Activated T-cell treated with anti-CD3 and anti-CD28 coated beads for 24 hours (primary cell): ENCODE measurements around the gene LSM6.

Source experiments
- DNase-seq: peaks from one replicate; pipeline ENCODE4 v3.0.0-alpha.2; 2020; ENCODE audit warnings: low read depth

The LSM6 gene

DNA sequence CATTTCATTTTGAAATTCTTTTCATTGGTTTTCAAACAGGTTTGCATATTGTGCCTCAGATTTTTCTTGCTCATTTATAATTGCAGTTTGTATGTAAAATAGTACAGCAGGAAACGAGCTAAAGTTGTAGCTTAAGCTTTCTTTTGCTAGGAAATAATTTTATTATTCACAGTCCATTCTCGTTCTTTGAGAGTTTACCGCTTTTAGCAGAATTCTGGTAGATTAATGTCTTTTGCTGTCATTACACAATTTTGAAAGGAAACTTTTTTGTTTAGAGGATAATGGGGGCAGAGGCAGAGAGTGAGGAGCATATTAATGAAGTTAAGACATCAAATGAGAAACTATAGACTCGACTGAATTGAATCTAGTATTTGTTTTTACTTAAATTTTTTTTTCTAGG lies 10.5 kb downstream of the LSM6 start:
- DNase-seq: no peak

GRCh38 chr4:146186596-146186995 lies 11.1 kb downstream of the LSM6 start:
- no peak for DNase-seq

DNA sequence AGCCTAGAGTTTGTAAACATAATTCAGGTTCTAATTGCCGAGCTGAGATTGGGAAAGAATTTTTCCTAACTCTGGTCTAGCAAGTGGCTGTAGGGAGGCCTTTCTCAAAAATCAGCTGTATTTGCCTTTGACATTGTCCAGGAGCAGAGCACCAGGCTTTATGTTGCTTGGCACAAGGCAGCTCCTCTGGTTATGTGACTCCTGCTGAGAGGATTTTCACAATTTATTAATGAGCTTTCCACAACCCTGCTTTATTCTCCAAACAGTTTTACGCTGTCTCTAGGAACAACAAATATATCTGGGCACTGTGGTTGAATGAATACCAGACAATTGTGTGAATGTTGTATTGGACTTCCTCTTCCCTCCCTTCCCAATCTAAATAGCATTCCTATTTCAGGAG lies 14.9 kb downstream of the LSM6 start:
- DNase-seq: no peak

GRCh38 chr4:146191766-146192458 lies 16.4 kb downstream of the LSM6 start:
- no peak for DNase-seq

- no peak for DNase-seq
Measured at GRCh38 chr4:146193628-146194027, 18.1 kb downstream of the LSM6 start.

- no peak for DNase-seq
Measured at GRCh38 chr4:146194212-146194611, 18.7 kb downstream of the LSM6 start.

DNA sequence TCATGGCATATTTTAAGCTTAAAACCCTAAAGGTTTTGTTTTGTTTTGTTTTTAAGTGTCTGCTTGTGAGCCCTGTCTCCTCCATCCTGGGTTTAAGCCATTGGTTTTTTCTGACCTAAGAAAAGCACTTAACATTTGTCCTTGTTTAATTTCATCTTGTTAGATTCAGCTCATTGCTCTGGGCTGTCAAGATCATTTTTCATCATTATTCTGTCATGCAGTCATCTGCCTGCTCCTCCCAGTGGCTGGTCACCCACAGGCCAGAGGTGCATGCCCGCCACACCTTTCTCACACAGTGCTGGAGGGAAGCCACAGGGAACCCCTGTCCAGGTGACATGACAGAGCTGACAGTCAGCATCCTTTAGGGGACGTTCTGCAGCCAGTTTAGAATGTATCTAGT lies 27.1 kb downstream of the LSM6 start:
- no peak for DNase-seq

DNA sequence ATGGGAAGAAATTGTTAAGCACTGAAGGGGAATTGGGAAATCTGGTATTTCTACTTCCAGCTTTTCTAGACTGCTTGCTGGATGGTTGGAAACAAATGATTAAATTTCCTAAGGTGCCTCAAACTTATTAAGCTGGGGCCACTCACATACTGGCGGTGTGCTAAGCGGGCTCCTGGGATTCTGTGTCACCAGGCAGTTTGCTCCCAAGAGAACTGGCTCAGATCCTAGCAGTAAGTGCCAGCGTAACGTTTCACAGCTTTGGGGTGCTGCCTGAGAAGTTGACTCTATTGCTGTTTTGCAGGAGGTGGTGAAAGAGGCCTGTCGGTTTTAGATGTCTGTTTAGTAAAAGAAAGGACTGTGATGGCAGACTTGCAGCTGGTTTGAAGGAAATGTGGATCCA lies 31.9 kb downstream of the LSM6 start:
- DNase-seq: no peak

DNA sequence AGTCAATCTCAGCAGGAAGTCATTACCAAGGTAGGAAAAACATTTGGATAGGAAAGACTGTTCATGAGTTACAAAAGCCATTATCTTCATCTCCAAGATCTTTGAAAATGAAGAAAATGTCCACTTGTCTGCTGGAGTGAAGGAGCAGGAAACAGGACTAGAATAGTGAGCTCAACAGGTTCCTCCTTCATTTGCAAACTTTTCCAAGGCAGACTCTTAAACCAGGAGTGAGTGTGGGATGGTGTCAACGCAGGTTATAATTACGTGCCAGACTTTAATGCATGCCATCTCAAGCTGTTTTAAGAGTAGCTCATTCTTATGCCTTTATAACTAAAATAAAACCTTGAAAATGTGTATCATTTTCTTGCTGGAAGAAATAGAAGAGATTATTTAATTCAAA lies 35.4 kb downstream of the LSM6 start:
- no peak for DNase-seq

- no peak for DNase-seq
Measured at GRCh38 chr4:146211440-146211839, 35.9 kb downstream of the LSM6 start.

DNA sequence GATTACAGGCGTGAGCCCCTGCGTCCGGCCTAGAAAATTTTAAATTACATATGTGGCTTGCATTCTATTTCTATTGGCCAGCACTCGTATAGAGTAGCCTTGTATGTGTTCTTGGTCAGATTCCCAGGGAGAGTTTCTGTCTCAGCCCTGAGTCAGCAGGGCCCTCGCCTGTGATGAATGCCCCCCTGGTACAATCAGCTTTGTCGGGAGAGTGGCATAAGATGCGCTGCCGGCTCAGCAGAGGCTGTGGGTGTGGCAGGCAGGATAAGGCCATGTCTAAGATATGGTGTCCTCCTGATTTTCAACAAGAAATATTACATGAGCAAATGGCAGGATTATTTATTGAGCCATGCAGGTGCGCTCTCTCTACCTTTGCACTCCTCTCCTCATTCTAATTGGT lies 37.3 kb downstream of the LSM6 start:
- DNase-seq: no peak

GRCh38 chr4:146214238-146214637 lies 38.7 kb downstream of the LSM6 start, which contains the start of gene REELD1:
TSS of gene REELD1 (plus strand) at chr4:146214538. CDS start at chr4:146216953, 2,415 bp downstream.
- DNase-seq: no peak

DNA sequence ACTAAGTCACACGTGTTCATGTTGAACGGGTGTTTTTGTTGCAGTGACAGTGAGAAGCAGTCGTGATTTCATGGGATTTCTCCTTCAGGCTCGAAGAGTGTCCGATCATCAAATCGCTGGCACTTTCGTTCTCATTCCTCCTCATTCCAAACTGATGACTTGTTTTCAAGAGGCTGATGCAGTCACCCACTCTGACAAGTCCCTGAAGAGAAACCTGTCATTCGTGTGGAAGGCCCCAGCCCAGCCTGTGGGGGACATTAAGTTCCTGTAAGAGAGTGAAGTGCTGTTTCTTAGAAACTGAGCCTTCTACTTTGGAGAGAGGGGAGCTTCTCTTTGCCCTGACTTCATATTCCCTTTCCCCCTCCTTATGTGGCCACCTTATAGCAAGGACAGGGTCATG lies 46.8 kb downstream of the LSM6 start:
- no peak for DNase-seq

GRCh38 chr4:146224326-146224966 lies 48.9 kb downstream of the LSM6 start:
- DNase-seq: no peak

DNA sequence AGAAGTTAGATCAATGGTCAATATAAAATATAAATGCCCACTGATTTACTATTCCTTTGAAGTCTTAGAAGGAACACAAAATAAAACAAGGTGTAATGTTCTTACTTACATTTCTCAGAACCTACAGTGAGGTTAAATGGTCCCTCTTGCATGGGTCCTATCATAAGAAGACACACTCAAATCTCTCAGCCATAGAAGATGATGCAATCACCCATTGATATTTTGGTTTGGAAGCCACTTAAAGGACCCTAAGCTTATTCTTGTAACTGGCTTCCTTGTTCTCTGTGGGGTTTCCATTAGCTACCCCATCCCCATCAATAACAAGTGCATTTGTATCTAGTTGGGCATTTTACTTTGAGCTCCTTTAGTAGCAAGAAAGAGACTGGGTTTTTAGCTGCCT lies 53.9 kb downstream of the LSM6 start:
- no peak for DNase-seq

- no peak for DNase-seq
Measured at GRCh38 chr4:146232131-146232722, 56.7 kb downstream of the LSM6 start.

GRCh38 chr4:146235654-146236177 lies 60.2 kb downstream of the LSM6 start:
- no peak for DNase-seq

GRCh38 chr4:146236216-146236615 lies 60.7 kb downstream of the LSM6 start:
- no peak for DNase-seq

DNA sequence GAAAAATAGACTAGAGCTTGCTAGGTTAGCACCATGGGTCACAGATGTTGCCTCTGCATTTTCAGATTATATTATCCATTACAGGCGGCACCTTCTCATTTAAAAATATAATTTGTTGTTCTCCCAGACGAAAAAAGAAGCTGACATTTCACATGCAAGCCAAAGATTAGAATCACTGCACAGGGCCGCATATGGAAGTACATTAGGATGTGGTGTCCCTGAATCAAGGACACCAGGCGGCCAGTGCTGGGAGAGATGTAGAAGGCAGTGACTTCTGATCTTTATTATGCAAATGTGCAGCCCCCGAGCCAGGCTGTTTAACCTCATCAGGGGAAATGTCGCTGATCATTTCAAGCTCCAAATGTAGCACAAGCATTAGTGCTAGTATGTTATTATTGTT lies 61.6 kb downstream of the LSM6 start:
- no peak for DNase-seq

DNA sequence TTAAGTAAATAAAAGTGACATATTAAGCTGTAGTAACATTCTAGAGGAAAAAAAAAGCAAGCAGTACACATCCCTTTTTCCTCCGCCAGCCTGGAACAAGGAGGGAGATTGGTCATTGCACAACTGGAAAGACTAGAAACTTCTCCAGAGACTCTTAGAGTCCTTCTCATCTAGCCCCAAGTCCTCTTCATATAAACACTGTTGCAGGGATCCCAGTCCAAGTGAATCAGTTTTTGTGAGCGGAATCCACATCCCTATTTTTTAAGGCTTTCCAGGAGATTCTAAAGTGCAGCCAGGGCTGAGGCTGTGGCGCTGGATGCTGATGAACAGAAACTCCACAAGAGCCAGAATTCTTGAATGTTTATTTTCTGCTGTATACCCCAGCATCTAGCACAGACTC lies 62.6 kb downstream of the LSM6 start:
- DNase-seq: no peak
